Tibial nerve (tissue), 3 donors: Measurements from ENCODE around the gene AGPAT3.

ENCODE experiments used
- POLR2A ChIP-seq, 2 donors: fragments of 450-650 bp; IDR thresholded peaks; one replicate each; pipeline ENCODE4 v1.6.1; 2017; ENCODE audit warnings: antibody characterized with exemption in 2 of 2, mild to moderate bottlenecking in 2 of 2, moderate library complexity in 2 of 2
- TF ChIP-seq, protein P1 (sequence below), 5 experiments: fragments of 200-600 bp in 3 of 5; fragments of 450-650 bp in 2 of 5; sonication (generic) in 3 of 5; IDR thresholded peaks; one replicate each; pipeline ENCODE4 v1.5.1; 2016 to 2019; ENCODE audit warnings: antibody characterized with exemption in 5 of 5, mild to moderate bottlenecking in 3 of 5, moderate library complexity in 2 of 5

DNA sequence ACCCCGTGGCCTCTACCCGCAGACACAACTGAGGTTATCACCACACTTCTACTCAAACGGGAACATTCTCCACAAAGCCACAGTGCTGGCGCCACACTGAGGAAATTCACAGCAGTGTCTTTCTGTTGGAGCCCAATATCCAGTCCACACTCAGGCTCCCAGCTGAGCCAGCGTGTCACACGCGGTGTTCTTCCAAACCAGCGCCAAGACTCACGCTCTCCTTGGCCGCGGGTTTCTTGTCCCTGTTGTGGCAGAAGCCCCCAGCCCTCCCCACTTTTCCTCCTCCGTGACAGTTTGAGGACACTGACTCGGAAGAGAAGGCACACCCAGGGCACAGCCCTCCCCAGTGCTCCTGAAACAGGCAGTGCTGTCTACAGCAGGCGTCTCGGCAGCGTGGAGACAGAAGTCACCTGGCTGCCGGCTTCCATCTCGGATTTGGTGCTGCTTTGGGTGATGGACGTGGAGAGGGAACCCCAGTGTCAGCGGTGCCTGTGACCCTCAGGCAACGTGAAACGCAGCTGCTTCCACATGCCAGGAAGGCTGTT, 35.4 kb upstream of the AGPAT3 start:
- TF ChIP-seq, protein P1, sequence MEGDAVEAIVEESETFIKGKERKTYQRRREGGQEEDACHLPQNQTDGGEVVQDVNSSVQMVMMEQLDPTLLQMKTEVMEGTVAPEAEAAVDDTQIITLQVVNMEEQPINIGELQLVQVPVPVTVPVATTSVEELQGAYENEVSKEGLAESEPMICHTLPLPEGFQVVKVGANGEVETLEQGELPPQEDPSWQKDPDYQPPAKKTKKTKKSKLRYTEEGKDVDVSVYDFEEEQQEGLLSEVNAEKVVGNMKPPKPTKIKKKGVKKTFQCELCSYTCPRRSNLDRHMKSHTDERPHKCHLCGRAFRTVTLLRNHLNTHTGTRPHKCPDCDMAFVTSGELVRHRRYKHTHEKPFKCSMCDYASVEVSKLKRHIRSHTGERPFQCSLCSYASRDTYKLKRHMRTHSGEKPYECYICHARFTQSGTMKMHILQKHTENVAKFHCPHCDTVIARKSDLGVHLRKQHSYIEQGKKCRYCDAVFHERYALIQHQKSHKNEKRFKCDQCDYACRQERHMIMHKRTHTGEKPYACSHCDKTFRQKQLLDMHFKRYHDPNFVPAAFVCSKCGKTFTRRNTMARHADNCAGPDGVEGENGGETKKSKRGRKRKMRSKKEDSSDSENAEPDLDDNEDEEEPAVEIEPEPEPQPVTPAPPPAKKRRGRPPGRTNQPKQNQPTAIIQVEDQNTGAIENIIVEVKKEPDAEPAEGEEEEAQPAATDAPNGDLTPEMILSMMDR (IDR thresholded peaks at IDR 0.05), result no peak
- no peak for TF ChIP-seq POLR2A (IDR thresholded peaks at IDR 0.05)
